ENCODE results near the gene C12orf76. TPM values are rescaled to one million over a fixed set of nuclear protein-coding genes. Genes with fewer than 3 reads are reported as not detected.

C12orf76 gene
- polyA plus RNA-seq, 3 donors, result 29.8 to 44.8 (median 31.0) TPM

Other genes starting within 250 kb of the C12orf76 start
- gene TRPV4, start 215.1 kb downstream of the C12orf76 start, polyA plus RNA-seq (ENCODE audit: insufficient read length in 3 of 3), result 10 to 100 TPM in 2 of 3 donors, 1 to 10 TPM in 1; 9.8 to 18.8 (median 14.8) TPM
- 10 to 100 TPM; 32.4 to 36.4 (median 33.5) TPM for gene GLTP, start 168.0 kb downstream of the C12orf76 start, polyA plus RNA-seq (ENCODE audit: insufficient read length in 3 of 3)
- gene TCHP, start 148.2 kb downstream of the C12orf76 start, polyA plus RNA-seq (ENCODE audit: insufficient read length in 3 of 3), result 10 to 100 TPM; 23.0 to 30.5 (median 27.8) TPM
- 10 to 100 TPM; 33.6 to 48.9 (median 34.4) TPM for gene GIT2, start 52.2 kb downstream of the C12orf76 start, polyA plus RNA-seq (ENCODE audit: insufficient read length in 3 of 3)
- 10 to 100 TPM; 33.9 to 54.6 (median 43.8) TPM for gene ANKRD13A, start 49.1 kb downstream of the C12orf76 start, polyA plus RNA-seq (ENCODE audit: insufficient read length in 3 of 3)
- gene IFT81, start 75.8 kb upstream of the C12orf76 start, polyA plus RNA-seq (ENCODE audit: insufficient read length in 3 of 3), result 10 to 100 TPM; 45.6 to 67.2 (median 53.8) TPM
- gene ATP2A2, start 232.7 kb upstream of the C12orf76 start, polyA plus RNA-seq (ENCODE audit: insufficient read length in 3 of 3), result 100 to 1,000 TPM; 157 to 168 (median 162) TPM

Measured in renal cortex interstitium (tissue), 3 donors.